Ishikawa (cell line): Measurements from ENCODE around the gene UQCC2.

Source experiments
- CEBPB ChIP-seq: IDR thresholded peaks from 2 replicates; pipeline ENCODE4 v1.6.1; 2012
- CREB1 ChIP-seq: IDR thresholded peaks from 2 replicates; pipeline ENCODE4 v1.6.1; 2012; ENCODE audit warnings: low read depth
- EGR1 ChIP-seq: IDR thresholded peaks from 2 replicates; pipeline ENCODE4 v1.6.1; 2012
- EP300 ChIP-seq: IDR thresholded peaks from 2 replicates; pipeline ENCODE4 v1.6.1; 2012; ENCODE audit warnings: borderline replicate concordance
- FOXM1 ChIP-seq: IDR thresholded peaks from 2 replicates; pipeline ENCODE4 v1.6.1; 2012; ENCODE audit warnings: low read depth, borderline replicate concordance
- NFIC ChIP-seq: IDR thresholded peaks from 2 replicates; pipeline ENCODE4 v1.6.1; 2012
- RAD21 ChIP-seq: IDR thresholded peaks from 2 replicates; pipeline ENCODE4 v1.6.1; 2012; ENCODE audit warnings: low read depth
- TAF1 ChIP-seq: IDR thresholded peaks from 2 replicates; pipeline ENCODE4 v1.6.1; 2012; ENCODE audit warnings: low read depth, mild to moderate bottlenecking
- TCF12 ChIP-seq: IDR thresholded peaks from 2 replicates; pipeline ENCODE4 v1.6.1; 2012; ENCODE audit warnings: low read depth
- TEAD4 ChIP-seq: IDR thresholded peaks from 2 replicates; pipeline ENCODE4 v1.6.1; 2012
- YY1 ChIP-seq: IDR thresholded peaks from 2 replicates; pipeline ENCODE4 v1.6.1; 2012; ENCODE audit warnings: low read depth
- ZBTB7A ChIP-seq: IDR thresholded peaks from 2 replicates; pipeline ENCODE4 v1.6.1; 2012; ENCODE audit warnings: low read depth
- TF ChIP-seq, protein P1 (sequence below): IDR thresholded peaks from 2 replicates; pipeline ENCODE4 v1.6.1; 2012
- TF ChIP-seq, protein P2 (sequence below): IDR thresholded peaks from 2 replicates; pipeline ENCODE4 v1.6.1; 2012; ENCODE audit warnings: low read depth, mild to moderate bottlenecking
- TF ChIP-seq, protein P3 (sequence below): IDR thresholded peaks from 2 replicates; pipeline ENCODE4 v1.6.1; 2012

Gene UQCC2

GRCh38 chr6:33673851-33674250 is 37.6 kb downstream of the UQCC2 start:
- TF ChIP-seq YY1: no peak
- no peak for TF ChIP-seq FOXM1

DNA sequence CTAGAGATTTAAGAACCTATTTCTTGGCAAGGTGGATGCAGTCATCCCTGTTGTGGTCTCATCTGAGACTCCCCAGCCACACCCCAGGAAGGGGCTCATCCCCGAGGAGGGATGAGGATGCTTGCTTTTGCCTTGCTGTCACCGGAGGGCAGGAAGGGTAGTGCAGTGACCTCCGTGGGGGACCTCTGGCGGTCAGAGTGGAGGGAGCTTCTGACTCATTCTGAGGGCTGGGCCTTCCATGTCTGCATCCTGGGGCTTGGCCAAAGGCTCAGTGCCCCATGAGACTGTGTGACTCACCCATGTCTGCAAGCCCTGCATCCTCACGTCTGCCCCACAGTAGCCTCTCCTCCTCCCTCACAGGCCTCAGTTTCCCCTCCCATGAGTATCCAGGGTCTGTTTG is 38.7 kb downstream of the UQCC2 start:
- TF ChIP-seq RAD21: peak; percentile 45; the same call in 1 of the 2 replicates
- no peak for TF ChIP-seq EP300
- TF ChIP-seq, protein P1, sequence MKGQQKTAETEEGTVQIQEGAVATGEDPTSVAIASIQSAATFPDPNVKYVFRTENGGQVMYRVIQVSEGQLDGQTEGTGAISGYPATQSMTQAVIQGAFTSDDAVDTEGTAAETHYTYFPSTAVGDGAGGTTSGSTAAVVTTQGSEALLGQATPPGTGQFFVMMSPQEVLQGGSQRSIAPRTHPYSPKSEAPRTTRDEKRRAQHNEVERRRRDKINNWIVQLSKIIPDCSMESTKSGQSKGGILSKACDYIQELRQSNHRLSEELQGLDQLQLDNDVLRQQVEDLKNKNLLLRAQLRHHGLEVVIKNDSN: no peak

DNA sequence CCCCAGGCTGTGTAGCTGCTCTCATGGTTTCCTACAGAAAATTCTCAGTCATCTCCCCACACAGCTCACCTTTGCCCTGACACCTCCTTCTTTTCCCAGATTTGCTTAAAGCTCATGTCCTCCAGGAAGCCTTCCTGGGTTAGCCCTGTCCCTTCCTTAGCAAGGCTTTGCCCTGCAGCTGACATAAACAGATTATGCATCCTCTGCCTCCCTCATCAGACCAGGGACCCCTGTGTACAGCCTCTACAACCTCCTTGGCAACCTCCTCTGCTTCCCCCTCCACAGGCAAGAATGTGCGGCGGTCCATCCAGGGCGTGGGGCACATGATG is 39.8 kb downstream of the UQCC2 start:
- TF ChIP-seq CREB1 (no peak), TCF12 (no peak), RAD21 (no peak), FOXM1 (no peak), NFIC (no peak), CEBPB (no peak), TEAD4 (no peak), YY1 (no peak), EP300 (no peak), TAF1 (no peak), EGR1 (no peak), ZBTB7A (no peak)
- TF ChIP-seq, protein P2, sequence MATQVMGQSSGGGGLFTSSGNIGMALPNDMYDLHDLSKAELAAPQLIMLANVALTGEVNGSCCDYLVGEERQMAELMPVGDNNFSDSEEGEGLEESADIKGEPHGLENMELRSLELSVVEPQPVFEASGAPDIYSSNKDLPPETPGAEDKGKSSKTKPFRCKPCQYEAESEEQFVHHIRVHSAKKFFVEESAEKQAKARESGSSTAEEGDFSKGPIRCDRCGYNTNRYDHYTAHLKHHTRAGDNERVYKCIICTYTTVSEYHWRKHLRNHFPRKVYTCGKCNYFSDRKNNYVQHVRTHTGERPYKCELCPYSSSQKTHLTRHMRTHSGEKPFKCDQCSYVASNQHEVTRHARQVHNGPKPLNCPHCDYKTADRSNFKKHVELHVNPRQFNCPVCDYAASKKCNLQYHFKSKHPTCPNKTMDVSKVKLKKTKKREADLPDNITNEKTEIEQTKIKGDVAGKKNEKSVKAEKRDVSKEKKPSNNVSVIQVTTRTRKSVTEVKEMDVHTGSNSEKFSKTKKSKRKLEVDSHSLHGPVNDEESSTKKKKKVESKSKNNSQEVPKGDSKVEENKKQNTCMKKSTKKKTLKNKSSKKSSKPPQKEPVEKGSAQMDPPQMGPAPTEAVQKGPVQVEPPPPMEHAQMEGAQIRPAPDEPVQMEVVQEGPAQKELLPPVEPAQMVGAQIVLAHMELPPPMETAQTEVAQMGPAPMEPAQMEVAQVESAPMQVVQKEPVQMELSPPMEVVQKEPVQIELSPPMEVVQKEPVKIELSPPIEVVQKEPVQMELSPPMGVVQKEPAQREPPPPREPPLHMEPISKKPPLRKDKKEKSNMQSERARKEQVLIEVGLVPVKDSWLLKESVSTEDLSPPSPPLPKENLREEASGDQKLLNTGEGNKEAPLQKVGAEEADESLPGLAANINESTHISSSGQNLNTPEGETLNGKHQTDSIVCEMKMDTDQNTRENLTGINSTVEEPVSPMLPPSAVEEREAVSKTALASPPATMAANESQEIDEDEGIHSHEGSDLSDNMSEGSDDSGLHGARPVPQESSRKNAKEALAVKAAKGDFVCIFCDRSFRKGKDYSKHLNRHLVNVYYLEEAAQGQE: no peak
- TF ChIP-seq, protein P1: no peak
- TF ChIP-seq, protein P3, sequence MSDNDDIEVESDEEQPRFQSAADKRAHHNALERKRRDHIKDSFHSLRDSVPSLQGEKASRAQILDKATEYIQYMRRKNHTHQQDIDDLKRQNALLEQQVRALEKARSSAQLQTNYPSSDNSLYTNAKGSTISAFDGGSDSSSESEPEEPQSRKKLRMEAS: no peak

DNA sequence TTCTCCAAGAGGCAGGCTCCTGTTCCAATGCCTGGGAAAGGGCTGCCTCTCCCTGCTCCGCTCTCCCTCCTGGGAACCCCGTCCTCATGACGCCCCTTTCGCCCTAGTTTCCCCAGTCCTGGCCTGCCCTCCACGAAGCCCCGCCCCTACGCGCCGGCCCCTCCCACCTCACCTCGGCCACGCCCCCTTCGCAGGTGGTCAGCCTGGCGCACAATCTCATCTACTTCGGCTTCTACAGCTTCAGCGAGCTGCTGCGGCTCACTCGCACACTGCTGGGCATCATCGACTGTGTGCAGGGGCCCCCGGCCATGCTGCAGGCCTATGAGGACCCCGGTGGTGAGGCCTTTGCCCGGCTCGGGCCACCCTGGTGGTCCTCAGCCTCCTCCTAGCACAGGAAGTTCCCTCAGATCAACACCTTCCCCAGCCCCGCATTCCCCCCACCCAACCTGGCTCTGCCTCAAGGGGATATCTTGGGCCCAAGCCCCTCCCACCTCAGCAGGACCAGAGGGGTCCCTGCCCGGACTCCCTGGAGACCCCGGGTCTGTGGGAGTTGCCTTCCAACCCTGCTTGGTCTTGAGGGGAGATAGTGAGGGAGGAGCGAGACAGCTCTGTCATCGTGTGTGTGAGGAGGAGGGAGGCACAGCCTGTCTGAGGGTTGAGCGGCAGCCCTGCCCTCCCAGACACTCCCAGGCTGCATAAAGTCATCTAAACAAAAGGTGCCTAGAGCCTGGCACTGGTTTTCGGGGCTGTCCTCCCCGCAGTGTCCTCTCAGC is 40.3 kb downstream of the UQCC2 start:
- no peak for TF ChIP-seq FOXM1
- TF ChIP-seq CEBPB: no peak
- no peak for TF ChIP-seq NFIC
- TF ChIP-seq TCF12: no peak
- no peak for TF ChIP-seq EP300
- TF ChIP-seq EGR1: no peak
- TF ChIP-seq RAD21: no peak
- TF ChIP-seq, protein P3: no peak
- no peak for TF ChIP-seq ZBTB7A
- TF ChIP-seq, protein P2: no peak
- no peak for TF ChIP-seq TEAD4
- no peak for TF ChIP-seq YY1

GRCh38 chr6:33670086-33670660 is 41.3 kb downstream of the UQCC2 start:
- TF ChIP-seq CREB1 (no peak), NFIC (no peak), EGR1 (no peak), TCF12 (no peak), RAD21 (no peak), ZBTB7A (no peak), TAF1 (no peak), CEBPB (no peak), TEAD4 (no peak)
- TF ChIP-seq, protein P1: no peak
- TF ChIP-seq, protein P2: no peak
